Measurements from ENCODE around the gene KCNG2.
"Not testable (repeated sequence)": the region's sequence is repeated elsewhere in the genome, so short reads cannot be mapped to it uniquely, and the experiment has no call there.

Gene KCNG2

GRCh38 chr18:79877163-79878091, 79.7 kb downstream of the KCNG2 start:
- Histone ChIP-seq H3K36me3 (ENCODE audit: control insufficient read depth in 2 of 2, insufficient read depth in 1 of 2, low read length in 2 of 2) (no peaks in the 10 kb centered on the region), H3K9me3 (ENCODE audit: control insufficient read depth, insufficient read depth, low read depth, low read length) (no peaks in the 10 kb centered on the region), H3K4me3 (ENCODE audit: low read depth, low read length) (no peak overlapping the region), H3K4me1 (ENCODE audit: control insufficient read depth, insufficient read depth, low read length) (no peaks in the 10 kb centered on the region), H3K27ac (ENCODE audit: extremely low read depth, low read depth, low read length) (no peak overlapping the region)
- TF ChIP-seq HIC1 (tag by site-specific recombination; IDR thresholded peaks at IDR 0.05) (0 out of 2 replicates have a peak, but pooled peaks have one; percentile 14), ZSCAN4 (tag by site-specific recombination; IDR thresholded peaks at IDR 0.05) (no peak)
- CTCF ChIA-PET, result interaction anchor here (0.7 kb wide), 1 partner anchor 15 kb away, joined by 3 read pairs; no protein-coding TSS in a partner anchor
- POLR2A ChIA-PET, result no interaction called here

GRCh38 chr18:79878246-79878645, 80.5 kb downstream of the KCNG2 start:
- H3K27ac ChIP-seq (ENCODE audit: extremely low read depth, low read depth, low read length); H3K9me3 ChIP-seq (ENCODE audit: control insufficient read depth, insufficient read depth, low read depth, low read length); POLR2A ChIA-PET; H3K4me1 ChIP-seq (ENCODE audit: control insufficient read depth, insufficient read depth, low read length); H3K36me3 ChIP-seq (ENCODE audit: control insufficient read depth in 2 of 2, insufficient read depth in 1 of 2, low read length in 2 of 2); H3K4me3 ChIP-seq (ENCODE audit: low read depth, low read length): not testable (repeated sequence)
- CTCF ChIA-PET, result interaction anchor here (0.7 kb wide), 1 partner anchor 16 kb away, joined by 3 read pairs; no protein-coding TSS in a partner anchor

GRCh38 chr18:79878741-79879378, 81.1 kb downstream of the KCNG2 start:
- Histone ChIP-seq H3K9me3 (ENCODE audit: control insufficient read depth, insufficient read depth, low read depth, low read length) (no peaks in the 10 kb centered on the region), H3K4me1 (ENCODE audit: control insufficient read depth, insufficient read depth, low read length) (no peaks in the 10 kb centered on the region), H3K4me3 (ENCODE audit: low read depth, low read length) (no peak overlapping the region), H3K36me3 (ENCODE audit: control insufficient read depth in 2 of 2, insufficient read depth in 1 of 2, low read length in 2 of 2) (no peaks in the 10 kb centered on the region), H3K27ac (ENCODE audit: extremely low read depth, low read depth, low read length) (no peak overlapping the region)
- POLR2A ChIA-PET, result no interaction called here
- no peak for TF ChIP-seq ZBTB21 (tag by site-specific recombination; IDR thresholded peaks at IDR 0.05)
- no peak for TF ChIP-seq ZBTB8A (tag by site-specific recombination; IDR thresholded peaks at IDR 0.05)
- no peak for TF ChIP-seq ZFP37 (tag by site-specific recombination; IDR thresholded peaks at IDR 0.05)
- TF ChIP-seq ZBTB7A (tag by site-specific recombination; IDR thresholded peaks at IDR 0.05; ENCODE audit: low read depth), result no peak
- TF ChIP-seq ZNF292 (tag by site-specific recombination; IDR thresholded peaks at IDR 0.05; ENCODE audit: borderline replicate concordance, low read depth), result no peak
- TF ChIP-seq ZNF670 (tag by site-specific recombination; IDR thresholded peaks at IDR 0.05; ENCODE audit: low read depth), result no peak
- CTCF ChIA-PET, result no interaction called here

- CTCF ChIA-PET, result no interaction called here
- H3K36me3 ChIP-seq (ENCODE audit: control insufficient read depth in 2 of 2, insufficient read depth in 1 of 2, low read length in 2 of 2), result no peaks in the 10 kb centered on the region
- POLR2A ChIA-PET, result no interaction called here
- no peaks in the 10 kb centered on the region for H3K4me1 ChIP-seq (ENCODE audit: control insufficient read depth, insufficient read depth, low read length)
- no peak overlapping the region for H3K4me3 ChIP-seq (ENCODE audit: low read depth, low read length)
- no peak overlapping the region for H3K27ac ChIP-seq (ENCODE audit: extremely low read depth, low read depth, low read length)
- H3K9me3 ChIP-seq (ENCODE audit: control insufficient read depth, insufficient read depth, low read depth, low read length), result no peaks in the 10 kb centered on the region
- TF ChIP-seq ZNF18 (tag by site-specific recombination; IDR thresholded peaks at IDR 0.05) (no peak), ZNF324 (tag by site-specific recombination; IDR thresholded peaks at IDR 0.05) (no peak), ZNF580 (tag by site-specific recombination; IDR thresholded peaks at IDR 0.05) (no peak), ZNF239 (tag by site-specific recombination; IDR thresholded peaks at IDR 0.05) (no peak), ZNF426 (tag by site-specific recombination; IDR thresholded peaks at IDR 0.05) (no peak), ZBTB17 (tag by site-specific recombination; IDR thresholded peaks at IDR 0.05) (no peak), OVOL3 (tag by site-specific recombination; IDR thresholded peaks at IDR 0.05) (no peak), PRDM6 (tag by site-specific recombination; IDR thresholded peaks at IDR 0.05) (no peak), ZNF585B (tag by site-specific recombination; IDR thresholded peaks at IDR 0.05) (no peak), ZNF624 (tag by site-specific recombination; IDR thresholded peaks at IDR 0.05) (no peak), ZXDB (tag by site-specific recombination; IDR thresholded peaks at IDR 0.05) (no peak), ZNF600 (tag by site-specific recombination; IDR thresholded peaks at IDR 0.05) (no peak)
Observed at GRCh38 chr18:79879566-79879965, 81.8 kb downstream of the KCNG2 start.
